Fibroblast of gingiva (primary cell): ENCODE results near the gene IMPACT.

Experiments
- DNase-seq: peaks from one replicate; pipeline ENCODE4 v3.0.0-alpha.2; 2011; ENCODE audit warnings: low read depth

The IMPACT gene, protein sequence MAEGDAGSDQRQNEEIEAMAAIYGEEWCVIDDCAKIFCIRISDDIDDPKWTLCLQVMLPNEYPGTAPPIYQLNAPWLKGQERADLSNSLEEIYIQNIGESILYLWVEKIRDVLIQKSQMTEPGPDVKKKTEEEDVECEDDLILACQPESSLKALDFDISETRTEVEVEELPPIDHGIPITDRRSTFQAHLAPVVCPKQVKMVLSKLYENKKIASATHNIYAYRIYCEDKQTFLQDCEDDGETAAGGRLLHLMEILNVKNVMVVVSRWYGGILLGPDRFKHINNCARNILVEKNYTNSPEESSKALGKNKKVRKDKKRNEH

GRCh38 chr18:24426398-24427294, at the start of gene IMPACT:
TSS of gene IMPACT (plus strand) at chr18:24426670. CDS start at chr18:24426757, 87 bp downstream.
- peak; percentile 85 for DNase-seq

- DNase-seq, result no peak
Observed at GRCh38 chr18:24378598-24378997, 47.9 kb upstream of the IMPACT start.

DNA sequence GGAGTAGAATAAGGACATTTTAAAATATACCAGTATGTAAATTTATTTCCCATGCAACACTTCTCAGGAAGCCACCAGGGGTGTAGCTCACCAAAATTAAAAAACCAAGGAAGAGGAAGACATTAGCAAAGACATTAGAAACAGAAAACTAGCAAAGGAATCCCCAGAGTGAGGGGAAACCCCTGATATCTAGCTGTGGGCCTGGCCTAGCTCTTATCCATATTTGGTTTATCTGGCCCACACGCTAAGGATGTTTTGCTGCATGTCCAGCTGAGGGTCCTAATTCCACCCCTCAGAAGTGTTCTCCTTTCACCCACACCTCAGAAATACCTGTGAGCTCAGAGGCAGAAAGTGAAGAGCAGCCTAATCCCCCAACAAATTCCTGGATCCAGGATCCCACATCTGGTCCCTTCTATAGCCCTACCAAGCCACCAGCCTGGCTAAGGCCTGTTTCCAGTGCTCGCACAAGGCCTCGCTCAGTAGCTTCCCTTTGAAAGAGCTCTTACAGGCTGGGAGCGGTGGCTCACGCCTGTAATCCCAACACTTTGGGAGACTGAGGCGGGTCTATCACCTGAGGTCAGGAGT, 46.2 kb upstream of the IMPACT start:
- no peak for DNase-seq

DNA sequence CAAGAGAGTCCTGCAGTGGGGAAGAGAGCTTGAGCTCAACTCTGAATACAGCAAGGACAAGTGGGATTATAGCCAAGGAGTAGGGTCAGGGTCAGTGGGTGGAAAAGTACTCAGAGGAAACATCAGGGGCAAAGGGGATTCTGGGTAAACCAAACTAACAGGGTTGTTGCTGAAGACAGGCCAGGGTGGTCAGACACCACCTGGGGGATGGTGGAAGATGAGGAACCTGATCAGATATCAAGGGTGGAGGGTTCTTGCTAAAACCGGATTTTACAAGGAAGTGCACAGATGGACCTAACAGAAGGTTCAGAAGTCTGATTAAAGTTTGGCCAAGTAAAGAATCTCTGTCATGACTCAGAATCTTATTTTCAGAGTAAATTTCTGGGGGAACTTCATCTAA, 45.3 kb upstream of the IMPACT start:
- DNase-seq, result no peak

- DNase-seq, result no peak
Observed at GRCh38 chr18:24386681-24387080, 39.8 kb upstream of the IMPACT start.

DNA sequence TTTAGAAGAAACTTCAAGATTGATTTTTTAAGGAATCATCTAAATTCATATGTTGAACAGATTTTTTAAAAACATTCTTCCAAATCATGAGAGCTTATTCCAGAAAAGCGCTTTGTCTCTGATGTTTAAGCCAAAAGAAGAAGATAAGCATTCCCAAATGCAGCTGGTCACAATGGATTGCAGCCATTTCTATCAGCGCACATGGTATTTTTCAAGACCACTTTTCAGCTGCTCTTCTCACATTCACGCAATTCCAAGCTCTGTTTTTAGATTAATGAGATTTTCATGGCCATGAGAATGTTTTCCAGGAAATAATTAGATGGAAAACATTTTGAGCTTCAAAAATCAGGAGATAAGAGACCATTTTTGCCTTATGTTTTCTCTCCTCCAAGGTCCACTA, 37.5 kb upstream of the IMPACT start:
- DNase-seq, result no peak

GRCh38 chr18:24395049-24395795, 31.2 kb upstream of the IMPACT start:
- DNase-seq, result peak; percentile 75

DNA sequence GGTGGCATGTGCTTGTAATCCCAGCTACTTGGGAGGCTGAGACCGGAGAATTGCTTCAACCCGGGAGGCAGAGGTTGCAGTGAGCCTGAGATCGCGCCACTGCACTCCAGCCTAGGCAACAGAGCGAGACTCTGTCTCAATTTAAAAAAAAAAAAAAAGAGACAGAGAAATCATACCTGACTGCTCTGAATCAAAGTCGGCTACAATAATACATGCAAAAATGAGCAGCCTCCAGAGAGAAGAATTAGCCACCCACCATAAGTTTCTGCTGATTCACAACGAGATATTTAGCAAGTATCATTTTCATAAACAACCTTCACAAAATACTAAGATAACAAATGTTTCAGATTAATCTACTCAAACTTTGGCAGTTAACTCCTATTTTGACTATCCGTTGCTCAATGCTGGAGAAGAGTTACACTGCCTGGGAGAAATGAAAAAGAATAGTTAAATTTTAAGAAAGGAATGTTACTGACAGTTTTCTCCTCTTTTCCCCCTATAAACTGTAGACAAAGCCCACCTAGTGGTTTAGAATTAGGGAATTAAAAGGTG, 30.3 kb upstream of the IMPACT start:
- peak; percentile 67 for DNase-seq

- DNase-seq, result peak; percentile 79
Observed at GRCh38 chr18:24397131-24397693, 29.3 kb upstream of the IMPACT start.

DNA sequence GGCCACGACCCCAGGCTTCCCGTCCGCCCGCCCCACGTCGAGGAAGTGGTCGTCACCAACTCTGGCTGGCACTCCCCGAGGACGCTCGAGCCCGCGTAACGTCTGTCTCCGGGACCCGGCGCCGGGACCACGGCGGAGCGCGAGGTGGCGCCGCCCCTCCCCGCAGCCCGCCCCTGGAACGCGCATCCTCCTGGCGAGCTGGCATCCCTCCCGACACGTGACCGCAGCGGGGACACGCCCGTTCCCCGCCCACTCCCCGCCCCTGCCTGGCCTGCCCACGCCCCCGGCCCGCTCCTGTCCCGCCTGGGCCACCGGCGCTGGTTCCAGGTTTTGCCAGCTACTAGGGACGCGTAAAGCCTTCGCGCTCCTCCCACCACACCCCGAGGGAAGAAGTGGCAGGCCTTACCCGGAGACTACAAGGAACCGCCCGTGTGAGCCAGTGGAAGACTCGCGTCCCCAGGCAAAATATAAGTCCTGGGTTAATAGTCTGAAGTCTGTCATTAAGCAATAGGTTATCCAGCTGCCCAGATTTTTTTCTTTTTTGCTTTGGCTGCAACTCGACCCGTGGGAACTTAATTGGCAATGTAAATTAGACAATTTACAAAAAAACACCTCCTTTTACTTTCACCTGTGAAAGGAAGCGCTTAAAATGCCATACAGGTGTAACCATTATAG, 28.6 kb upstream of the IMPACT start, which contains the start of gene OSBPL1A:
OSBPL1A (minus strand) TSS at position 131 of the 675 bp plus-strand sequence. CDS start 20,291 bp downstream, outside the sequence.
- DNase-seq, result peak; percentile 95

DNA sequence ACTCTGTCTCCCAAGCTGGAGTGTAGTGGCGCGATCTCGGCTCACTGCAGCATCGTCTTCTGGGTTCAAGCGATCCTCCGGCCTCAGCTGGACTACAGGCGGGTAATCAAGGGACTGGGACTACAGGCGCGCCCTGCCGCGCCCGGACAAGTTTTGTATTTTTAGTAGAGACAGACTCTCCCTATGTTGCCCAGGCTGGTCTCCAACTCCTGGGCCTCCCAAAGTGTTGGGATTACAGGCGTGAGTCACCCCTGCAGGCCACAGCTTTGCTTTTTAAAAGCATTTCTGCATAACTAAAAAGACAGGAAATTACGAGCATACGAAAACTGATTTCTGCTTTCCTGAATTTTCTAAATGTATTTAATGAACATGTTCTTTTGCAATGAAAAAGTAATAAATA, 27.9 kb upstream of the IMPACT start:
- peak; percentile 43 for DNase-seq

DNA sequence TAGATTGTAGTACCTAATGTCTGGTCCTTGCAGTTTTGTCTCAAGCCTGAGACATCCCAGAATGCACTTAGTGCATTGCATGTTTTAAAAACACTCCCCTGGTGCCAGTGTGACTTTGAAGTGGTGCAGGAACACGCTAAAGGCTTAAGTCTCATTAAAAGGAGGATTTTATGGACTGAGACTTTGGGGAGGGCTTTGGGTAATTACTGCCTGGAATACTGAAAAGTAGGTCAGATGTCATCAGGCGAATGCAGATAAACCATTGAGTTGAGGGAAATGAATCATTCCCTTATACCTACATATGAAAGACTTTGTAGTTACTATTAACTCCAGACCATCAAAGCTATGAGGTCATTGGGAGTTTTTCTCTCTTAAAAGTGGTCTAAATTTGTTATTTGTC, 25.9 kb upstream of the IMPACT start:
- no peak for DNase-seq

- no peak for DNase-seq
Observed at GRCh38 chr18:24402209-24402785, 24.2 kb upstream of the IMPACT start.

DNA sequence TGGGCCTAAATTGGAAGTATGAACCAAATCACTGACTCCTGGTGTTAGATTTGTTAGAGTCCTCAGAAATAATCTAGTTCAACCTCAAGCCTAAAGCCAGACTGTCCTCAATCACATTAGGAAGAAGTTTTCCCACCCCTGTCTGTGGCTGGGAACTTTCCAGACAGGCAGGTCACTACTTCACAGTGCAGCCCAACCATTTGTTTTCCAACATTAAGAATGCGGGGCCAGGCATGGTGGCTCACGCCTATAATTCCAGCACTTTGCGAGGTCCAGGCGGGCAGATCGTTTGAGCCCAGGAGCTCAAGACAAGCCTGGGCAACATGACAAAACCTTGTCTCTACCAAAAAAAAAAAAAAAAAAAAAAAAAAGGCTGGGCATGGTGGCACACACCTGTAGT, 23.4 kb upstream of the IMPACT start:
- DNase-seq, result no peak

GRCh38 chr18:24404591-24404990, 21.9 kb upstream of the IMPACT start:
- no peak for DNase-seq

- no peak for DNase-seq
Observed at GRCh38 chr18:24408496-24408895, 18.0 kb upstream of the IMPACT start.

GRCh38 chr18:24413148-24413547, 13.3 kb upstream of the IMPACT start:
- peak; percentile 20 for DNase-seq

GRCh38 chr18:24414349-24415003, 12.0 kb upstream of the IMPACT start:
- DNase-seq, result no peak

DNA sequence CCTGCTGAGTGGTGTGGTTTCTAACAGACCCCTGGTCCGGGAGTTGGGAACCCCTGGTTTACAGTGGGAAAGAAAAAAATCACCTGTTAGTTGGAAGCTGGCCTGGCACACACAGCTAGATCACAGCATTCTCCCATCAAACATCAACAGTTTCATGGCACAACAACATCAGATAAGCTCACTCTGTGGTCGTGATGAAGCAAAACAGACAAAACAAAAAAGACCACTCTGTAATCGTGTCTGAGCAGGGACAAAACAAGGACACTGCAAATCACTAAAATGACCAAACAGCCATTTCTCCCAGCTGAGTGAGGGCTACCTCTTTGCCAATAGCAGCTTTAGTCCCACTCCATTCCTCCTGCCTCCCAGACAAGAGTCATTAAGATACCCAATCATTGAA, 9.0 kb upstream of the IMPACT start:
- DNase-seq, result no peak

- DNase-seq, result no peak
Observed at GRCh38 chr18:24420551-24420950, 5.9 kb upstream of the IMPACT start.
